Vagina (tissue), 2 donors: Measurements from ENCODE around the gene NES.

Source experiments
- POLR2A ChIP-seq, 2 donors: fragments of 450-650 bp; IDR thresholded peaks; one replicate each; pipeline ENCODE4 v1.6.1; 2017; ENCODE audit warnings: antibody characterized with exemption in 2 of 2, mild to moderate bottlenecking in 2 of 2, moderate library complexity in 2 of 2
- POLR2AphosphoS5 ChIP-seq, 2 donors: sonication (generic); formaldehyde crosslinking; IDR thresholded peaks; one replicate each; pipeline ENCODE4 v1.9.0; 2017; ENCODE audit warnings: antibody characterized with exemption in 2 of 2, mild to moderate bottlenecking in 2 of 2, low read depth in 1 of 2; ENCODE audit not compliant: insufficient read depth in 1 of 2

GRCh38 chr1:156660752-156661112, 16.5 kb downstream of the NES start:
- TF ChIP-seq POLR2AphosphoS5 (IDR thresholded peaks at IDR 0.05; ENCODE audit: insufficient read depth in 1 of 2, low read depth in 1 of 2) (no peak), POLR2A (IDR thresholded peaks at IDR 0.05) (no peak)
